Smooth muscle cell of the umbilical artery (primary cell): ENCODE measurements around the gene SLC25A17. TPM values are rescaled to one million over a fixed set of nuclear protein-coding genes. Genes with fewer than 3 reads are reported as not detected.

ENCODE experiments used
- total RNA-seq: library from RNA; depleted of rRNA; stranded (reverse); fragments of >200 nt; gene quantifications from 2 replicates; pipeline ENCODE4 v1.2.3, GENCODE V29; 2014

Gene SLC25A17
- 18.1 and 20.7 TPM in 2 replicates for total RNA-seq

GRCh38 chr22:40818747-40819598 lies at the start of gene SLC25A17:
TSS of gene SLC25A17 (minus strand) at chr22:40819346. CDS start at chr22:40819248, 98 bp downstream.

GRCh38 chr22:40862013-40862412 lies 42.9 kb upstream of the SLC25A17 start, which contains the start of gene DNAJB7:
TSS of gene DNAJB7 (minus strand) at chr22:40862113. CDS start at chr22:40861994, 119 bp downstream.

GRCh38 chr22:40856513-40857308 lies 37.6 kb upstream of the SLC25A17 start, which contains the start of the genes ST13 and XPNPEP3:
TSS of gene ST13 (minus strand) at chr22:40856639. CDS start at chr22:40856540, 99 bp downstream.
TSS of gene XPNPEP3 (plus strand) at chr22:40857148. CDS start at chr22:40857182, 34 bp downstream.

Other genes starting within 250 kb of the SLC25A17 start
- gene MRTFA, start 182.6 kb downstream of the SLC25A17 start, total RNA-seq: 31.5 and 41.9 TPM in 2 replicates
- gene MCHR1, start 139.9 kb downstream of the SLC25A17 start, total RNA-seq: 1.7 and 4.5 TPM in 2 replicates
- 244 and 266 TPM in 2 replicates for gene ST13, start 37.3 kb upstream of the SLC25A17 start, total RNA-seq
- 9.2 and 12.1 TPM in 2 replicates for gene XPNPEP3, start 37.8 kb upstream of the SLC25A17 start, total RNA-seq
- gene DNAJB7, start 42.8 kb upstream of the SLC25A17 start, total RNA-seq: not detected in 2 replicates
- gene RBX1, start 132.0 kb upstream of the SLC25A17 start, total RNA-seq: 28.6 and 52.9 TPM in 2 replicates